ENCODE results near the gene GRM8. TPM values are rescaled to one million over a fixed set of nuclear protein-coding genes. Genes with fewer than 3 reads are reported as not detected.

Gene GRM8
- total RNA-seq, 1 experiment from 2014 or later = not detected

- no TSS peak for BruUV-seq (replicated peaks)
- Histone ChIP-seq H3K4me1 (no peaks in the 10 kb centered on the region), H3K27me3 (replicated peaks; ENCODE audit: control insufficient read depth, insufficient read depth, low read length) (no peaks in the 10 kb centered on the region), H3K9me3 (no peaks in the 10 kb centered on the region), H3K4me3 (ENCODE audit: low read depth, low read length) (no peak overlapping the region), H3K36me3 (ENCODE audit: control insufficient read depth, insufficient read depth, low read length) (no peaks in the 10 kb centered on the region)
- H3K27me3 Mint-ChIP-seq (ENCODE audit: insufficient read depth, unreplicated experiment) = peaks cover 13% of the 10 kb centered on the region
- intact Hi-C loops (cut with micrococcal nuclease; ENCODE audit: unreplicated experiment) = no loop called here
- H3K4me3 Mint-ChIP-seq (ENCODE audit: unreplicated experiment) = no peak overlapping the region
- H3K36me3 Mint-ChIP-seq (ENCODE audit: insufficient read depth, unreplicated experiment) = no peaks in the 10 kb centered on the region
- no peak for TF ChIP-seq CTCF (IDR thresholded peaks at IDR 0.05; ENCODE audit: insufficient read depth in 1 of 2, low read depth in 1 of 2, low read length in 1 of 2, severe bottlenecking in 1 of 2, unreplicated experiment in 1 of 2)
- H3K9me3 Mint-ChIP-seq (ENCODE audit: unreplicated experiment) = no peaks in the 10 kb centered on the region
- ChIA-PET CTCF (no interaction called here), POLR2A (no interaction called here)
- DNase-seq = no peak
- no peak overlapping the region for H3K27ac Mint-ChIP-seq (ENCODE audit: unreplicated experiment)
- H3K4me1 Mint-ChIP-seq (ENCODE audit: low read depth, unreplicated experiment) = no peaks in the 10 kb centered on the region
Observed at GRCh38 chr7:127018889-127019288, 233.9 kb downstream of the GRM8 start.

GRCh38 chr7:127017196-127017595, 235.5 kb downstream of the GRM8 start:
- intact Hi-C loops (cut with micrococcal nuclease; ENCODE audit: unreplicated experiment) = no loop called here
- Mint-ChIP-seq H3K4me3 (ENCODE audit: unreplicated experiment) (no peak overlapping the region), H3K27me3 (ENCODE audit: insufficient read depth, unreplicated experiment) (peaks cover 13% of the 10 kb centered on the region), H3K36me3 (ENCODE audit: insufficient read depth, unreplicated experiment) (no peaks in the 10 kb centered on the region), H3K27ac (ENCODE audit: unreplicated experiment) (no peak overlapping the region), H3K9me3 (ENCODE audit: unreplicated experiment) (no peaks in the 10 kb centered on the region), H3K4me1 (ENCODE audit: low read depth, unreplicated experiment) (no peaks in the 10 kb centered on the region)
- ChIA-PET POLR2A (no interaction called here), CTCF (no interaction called here)
- no peak for DNase-seq
- no TSS peak for BruUV-seq (replicated peaks)
- Histone ChIP-seq H3K4me3 (ENCODE audit: low read depth, low read length) (no peak overlapping the region), H3K9me3 (no peaks in the 10 kb centered on the region), H3K4me1 (no peaks in the 10 kb centered on the region), H3K36me3 (ENCODE audit: control insufficient read depth, insufficient read depth, low read length) (no peaks in the 10 kb centered on the region), H3K27me3 (replicated peaks; ENCODE audit: control insufficient read depth, insufficient read depth, low read length) (no peaks in the 10 kb centered on the region)
- TF ChIP-seq CTCF (IDR thresholded peaks at IDR 0.05; ENCODE audit: insufficient read depth in 1 of 2, low read depth in 1 of 2, low read length in 1 of 2, severe bottlenecking in 1 of 2, unreplicated experiment in 1 of 2) = no peak

GRCh38 chr7:127000725-127001124, 252.0 kb downstream of the GRM8 start:
- ChIA-PET CTCF (no interaction called here), POLR2A (no interaction called here)
- peaks cover 9% of the 10 kb centered on the region for H3K27me3 Mint-ChIP-seq (ENCODE audit: insufficient read depth, unreplicated experiment)
- Histone ChIP-seq H3K36me3 (ENCODE audit: control insufficient read depth, insufficient read depth, low read length) (no peaks in the 10 kb centered on the region), H3K4me1 (no peaks in the 10 kb centered on the region), H3K9me3 (no peaks in the 10 kb centered on the region), H3K27me3 (replicated peaks; ENCODE audit: control insufficient read depth, insufficient read depth, low read length) (no peaks in the 10 kb centered on the region), H3K4me3 (ENCODE audit: low read depth, low read length) (no peak overlapping the region)
- no peak for TF ChIP-seq CTCF (IDR thresholded peaks at IDR 0.05; ENCODE audit: insufficient read depth in 1 of 2, low read depth in 1 of 2, low read length in 1 of 2, severe bottlenecking in 1 of 2, unreplicated experiment in 1 of 2)
- no TSS peak for BruUV-seq (replicated peaks)
- no peak overlapping the region for H3K27ac Mint-ChIP-seq (ENCODE audit: unreplicated experiment)
- no peak for DNase-seq
- H3K36me3 Mint-ChIP-seq (ENCODE audit: insufficient read depth, unreplicated experiment) = no peaks in the 10 kb centered on the region
- H3K4me3 Mint-ChIP-seq (ENCODE audit: unreplicated experiment) = no peak overlapping the region
- no peaks in the 10 kb centered on the region for H3K9me3 Mint-ChIP-seq (ENCODE audit: unreplicated experiment)
- no peaks in the 10 kb centered on the region for H3K4me1 Mint-ChIP-seq (ENCODE audit: low read depth, unreplicated experiment)
- intact Hi-C loops (cut with micrococcal nuclease; ENCODE audit: unreplicated experiment) = no loop called here

Measured in Caco-2 (cell line).